Right lobe of liver (tissue), 6 donors: ENCODE measurements around the gene TDRD10. TPM values are rescaled to one million over a fixed set of nuclear protein-coding genes. Genes with fewer than 3 reads are reported as not detected.

Source experiments
- ATAC-seq, 4 donors: fragments of 200-7000 bp; cut with Tn5 transposase; one replicate each; pipeline ENCODE4 v1.9.1; 2020; ENCODE audit warnings: mild to moderate bottlenecking in 4 of 4, moderate library complexity in 4 of 4
- DNase-seq, 3 donors: peaks; one replicate each; pipeline ENCODE4 v3.0.0-alpha.2; 2020
- H3K27ac ChIP-seq, 3 donors: fragments of 200-600 bp; one replicate each; pipeline ENCODE4 v1.8.0; 2022
- H3K27me3 ChIP-seq, 2 donors: fragments of 200-600 bp; one replicate each; pipeline ENCODE4 v1.8.0; 2022
- H3K36me3 ChIP-seq, 4 donors: fragments of 200-600 bp; sonication (generic) in 1 of 4; one replicate each; pipeline versions ENCODE4 v1.5.1 to v1.8.0; 2017 to 2022; ENCODE audit warnings: control low read depth in 1 of 4
- H3K4me1 ChIP-seq, 4 donors: fragments of 200-600 bp; sonication (generic) in 1 of 4; one replicate each; pipeline versions ENCODE4 v1.5.1 to v1.8.0; 2017 to 2022; ENCODE audit warnings: control low read depth in 1 of 4
- H3K4me3 ChIP-seq, 3 donors: fragments of 200-600 bp; one replicate each; pipeline ENCODE4 v1.8.0; 2022
- H3K9me3 ChIP-seq, 4 donors: fragments of 200-600 bp; sonication (generic) in 1 of 4; one replicate each; pipeline versions ENCODE4 v1.5.1 to v1.8.0; 2017 to 2022; ENCODE audit warnings: control low read depth in 1 of 4
- POLR2A ChIP-seq: fragments of 450-650 bp; IDR thresholded peaks from one replicate; pipeline ENCODE4 v1.6.1; 2017; ENCODE audit warnings: antibody characterized with exemption, mild to moderate bottlenecking
- WGBS: methylation state at CpG from one replicate; pipeline ENCODE4 v1.1.6; 2018; ENCODE audit warnings: low coverage, low lambda C conversion rate; ENCODE audit not compliant: insufficient coverage; ENCODE audit errors: missing lambda C conversion rate; 5-methylcytosine and 5-hydroxymethylcytosine counted together
- intact Hi-C, 2 donors: fragments of 100-400 bp; cut with DNase I; formaldehyde crosslinking; loops; one replicate each; pipeline versions ENCODE4 v1.11.2 to v1.14.1; 2022
- total RNA-seq, 6 experiments: library from RNA; depleted of rRNA in 2 of 6; stranded (reverse); fragments of >200 nt in 2 of 6; fragmentation: NEBNext Ultra II Directional in 3 of 6; extraction: Animal tissue kit (Norgen Biotek cat#: 25700) in 3 of 6; gene quantifications; one replicate each; pipeline versions ENCODE4 v1.1.0 to v1.2.4, GENCODE V29; 2016 to 2023
- TF ChIP-seq, protein P1 (sequence below), 4 donors: fragments of 200-600 bp in 3 of 4; fragments of 450-650 bp in 1 of 4; IDR thresholded peaks; one replicate each; pipeline versions ENCODE4 v1.5.1 to v1.8.0; 2016 to 2022; ENCODE audit warnings: antibody characterized with exemption in 4 of 4, mild to moderate bottlenecking in 2 of 4
- donor health status: DM: no; HTN: yes; CAD: no.
- donor health status: DM: no; HTN: no; CAD: no.
- donor health status: DM: no; HTN: no; CAD: no.
- donor health status: DM: no; HTN: yes; CAD: no.
- donor health status: DM: no; HTN: yes; CAD: no.

TDRD10 gene
- total RNA-seq, 6 experiments from 2014 or later = 0.92 to 2.2 (median 1.4) TPM

DNA sequence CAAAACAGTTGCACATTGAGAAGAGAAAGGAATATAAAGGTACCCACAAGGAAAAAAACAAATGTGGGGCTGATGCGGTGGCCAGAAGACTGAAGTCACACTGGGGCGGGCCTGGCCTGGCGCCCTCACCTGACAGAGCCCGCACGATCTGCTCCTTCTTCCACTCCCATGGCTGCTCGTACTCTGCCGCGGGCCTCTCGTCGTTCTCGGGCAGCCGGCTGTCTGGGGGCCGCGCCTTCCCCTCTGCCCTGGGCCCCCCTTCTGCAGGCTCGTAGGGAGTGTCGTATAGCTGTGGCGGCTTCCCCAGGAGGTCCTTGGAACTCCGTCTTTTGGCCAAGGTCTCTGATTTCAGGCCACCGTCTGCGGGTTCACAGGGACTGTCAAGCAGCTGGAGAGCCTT is 13.1 kb upstream of the TDRD10 start:
- Histone ChIP-seq H3K9me3 (no peaks in the 10 kb centered on the region), H3K36me3 (no peaks in the 10 kb centered on the region), H3K27ac (no peak overlapping the region), H3K4me1 (peaks cover 0 to 25% (median 5%) of the 10 kb centered on the region in 4 donors), H3K4me3 (no peak overlapping the region), H3K27me3 (no peaks in the 10 kb centered on the region)
- WGBS = 87% methylated on average over 4 of the region's 20 CpGs
- TF ChIP-seq, protein P1, sequence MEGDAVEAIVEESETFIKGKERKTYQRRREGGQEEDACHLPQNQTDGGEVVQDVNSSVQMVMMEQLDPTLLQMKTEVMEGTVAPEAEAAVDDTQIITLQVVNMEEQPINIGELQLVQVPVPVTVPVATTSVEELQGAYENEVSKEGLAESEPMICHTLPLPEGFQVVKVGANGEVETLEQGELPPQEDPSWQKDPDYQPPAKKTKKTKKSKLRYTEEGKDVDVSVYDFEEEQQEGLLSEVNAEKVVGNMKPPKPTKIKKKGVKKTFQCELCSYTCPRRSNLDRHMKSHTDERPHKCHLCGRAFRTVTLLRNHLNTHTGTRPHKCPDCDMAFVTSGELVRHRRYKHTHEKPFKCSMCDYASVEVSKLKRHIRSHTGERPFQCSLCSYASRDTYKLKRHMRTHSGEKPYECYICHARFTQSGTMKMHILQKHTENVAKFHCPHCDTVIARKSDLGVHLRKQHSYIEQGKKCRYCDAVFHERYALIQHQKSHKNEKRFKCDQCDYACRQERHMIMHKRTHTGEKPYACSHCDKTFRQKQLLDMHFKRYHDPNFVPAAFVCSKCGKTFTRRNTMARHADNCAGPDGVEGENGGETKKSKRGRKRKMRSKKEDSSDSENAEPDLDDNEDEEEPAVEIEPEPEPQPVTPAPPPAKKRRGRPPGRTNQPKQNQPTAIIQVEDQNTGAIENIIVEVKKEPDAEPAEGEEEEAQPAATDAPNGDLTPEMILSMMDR (IDR thresholded peaks at IDR 0.05) = no peak
- no peak for TF ChIP-seq POLR2A
- no peak for ATAC-seq
- intact Hi-C loops = no loop called here
- no peak for DNase-seq

DNA sequence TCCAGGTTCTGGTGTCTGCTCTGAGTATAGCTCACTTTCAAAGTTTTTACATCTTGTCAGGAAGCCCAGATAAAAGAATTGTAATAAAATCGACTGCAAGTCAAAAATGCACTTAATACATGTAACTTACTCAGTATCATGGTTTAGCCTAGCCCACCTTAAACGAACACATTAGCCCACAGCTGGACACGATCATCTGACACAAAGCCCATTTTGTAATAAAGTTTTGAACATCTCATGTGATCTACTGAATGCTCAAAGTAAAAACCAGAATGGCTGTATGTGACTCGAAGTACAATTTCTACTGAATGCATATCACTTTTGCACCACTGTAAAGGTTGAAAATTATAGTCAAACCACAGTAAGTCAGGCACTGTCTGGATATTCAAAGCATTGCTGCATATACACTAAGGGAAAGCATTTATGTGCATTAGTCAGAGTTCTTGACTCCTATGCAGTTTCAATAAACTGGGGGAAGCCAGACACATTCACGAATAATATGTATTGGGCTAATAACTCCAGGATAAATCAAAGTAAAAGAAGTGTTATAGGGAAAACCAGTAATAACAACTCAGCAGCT is 12.2 kb upstream of the TDRD10 start:
- H3K27me3 ChIP-seq = no peaks in the 10 kb centered on the region
- peaks cover 0 to 26% (median 5%) of the 10 kb centered on the region in 4 donors for H3K4me1 ChIP-seq
- H3K9me3 ChIP-seq = no peaks in the 10 kb centered on the region
- no peak overlapping the region for H3K27ac ChIP-seq
- no peaks in the 10 kb centered on the region for H3K36me3 ChIP-seq
- WGBS = 58% methylated on average over 5 of the region's 5 CpGs
- TF ChIP-seq POLR2A = no peak
- TF ChIP-seq, protein P1 (IDR thresholded peaks at IDR 0.05) = no peak
- DNase-seq (no peak), ATAC-seq (no peak)
- intact Hi-C loops = no loop called here
- H3K4me3 ChIP-seq = no peak overlapping the region

DNA sequence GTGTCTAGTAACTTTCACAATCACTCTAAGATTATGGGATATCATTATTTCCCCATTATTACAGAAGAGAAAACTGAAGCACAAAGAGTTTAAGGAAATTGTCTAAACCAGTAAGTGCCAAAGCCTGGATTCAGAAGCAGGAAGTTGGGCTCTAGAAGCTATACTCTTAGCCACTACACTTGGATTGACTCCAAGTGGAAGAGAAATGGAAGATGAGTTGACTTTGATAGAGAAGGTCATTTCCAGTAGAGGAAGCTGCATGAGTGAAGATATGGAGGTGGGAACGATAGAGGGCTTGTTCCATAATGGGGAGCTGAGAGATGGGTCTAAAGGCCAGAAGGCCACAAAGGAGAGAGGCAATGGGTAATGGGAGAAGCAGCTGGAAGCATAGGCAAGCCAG is 11.7 kb upstream of the TDRD10 start:
- Histone ChIP-seq H3K36me3 (no peaks in the 10 kb centered on the region), H3K27ac (no peak overlapping the region), H3K27me3 (no peaks in the 10 kb centered on the region), H3K9me3 (no peaks in the 10 kb centered on the region), H3K4me1 (peaks cover 0 to 24% (median 5%) of the 10 kb centered on the region in 4 donors), H3K4me3 (no peak overlapping the region)
- DNase-seq (no peak), ATAC-seq (peak; percentile 19 to 45 (median 34))
- intact Hi-C loops = no loop called here
- 50% methylated on average over 1 of the region's 1 CpG for WGBS
- TF ChIP-seq, protein P1 (IDR thresholded peaks at IDR 0.05) = no peak
- TF ChIP-seq POLR2A = no peak

DNA sequence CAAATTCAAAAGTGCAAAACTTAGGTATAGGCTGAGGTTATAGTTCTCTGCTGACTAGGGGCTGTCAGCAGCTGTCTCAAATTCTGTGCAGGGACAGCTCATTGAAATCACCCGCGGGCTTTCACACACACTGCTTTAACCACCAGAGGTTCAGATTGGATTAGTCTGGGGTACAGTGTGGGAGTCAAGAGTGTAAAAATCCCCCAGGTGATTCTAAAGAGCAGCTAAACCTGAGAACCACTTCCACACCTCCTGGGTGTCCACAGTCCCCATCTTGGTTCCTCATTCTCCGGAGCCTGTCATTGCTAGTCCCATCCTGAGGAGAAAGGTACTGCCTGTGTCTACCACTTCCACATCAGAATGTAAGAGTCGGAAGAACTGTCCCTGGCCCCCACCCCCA is 9.9 kb upstream of the TDRD10 start:
- no peaks in the 10 kb centered on the region for H3K9me3 ChIP-seq
- H3K36me3 ChIP-seq = no peaks in the 10 kb centered on the region
- ATAC-seq = no peak
- H3K27ac ChIP-seq = no peak overlapping the region
- H3K4me1 ChIP-seq = peaks cover 0 to 24% (median 2%) of the 10 kb centered on the region in 4 donors
- H3K27me3 ChIP-seq = no peaks in the 10 kb centered on the region
- WGBS = 63% methylated on average over 3 of the region's 4 CpGs
- DNase-seq = no peak
- H3K4me3 ChIP-seq = no peak overlapping the region
- TF ChIP-seq, protein P1 (IDR thresholded peaks at IDR 0.05) = no peak
- TF ChIP-seq POLR2A = no peak
- intact Hi-C loops = no loop called here
